HepG2 (cell line): ENCODE data around the gene B4GALT2. TPM values are rescaled to one million over a fixed set of nuclear protein-coding genes. Genes with fewer than 3 reads are reported as not detected.

Experiments used
- FLYWCH1 ChIP-seq: sonication (generic); formaldehyde crosslinking; IDR thresholded peaks from 2 replicates; pipeline ENCODE4 v1.8.1; 2023; ENCODE audit warnings: mild to moderate bottlenecking, missing genetic modification reagents
- HMGA1 ChIP-seq: sonication (generic); formaldehyde crosslinking; conservative IDR thresholded peaks from 2 replicates; pipeline ENCODE4 v1.4.0; 2020; ENCODE audit warnings: missing genetic modification reagents
- LCORL ChIP-seq, 2 experiments: fragments of 450-650 bp in 1 of 2; sonication (generic) in 1 of 2; formaldehyde crosslinking in 1 of 2; IDR thresholded peaks; 2 replicates each; pipeline versions ENCODE4 v1.5.0 to v1.6.1; 2017 to 2020; ENCODE audit warnings: antibody characterized with exemption in 1 of 2, missing genetic modification reagents in 1 of 2
- MLXIP ChIP-seq: sonication (generic); formaldehyde crosslinking; IDR thresholded peaks from 2 replicates; pipeline ENCODE4 v1.9.0; 2021; ENCODE audit warnings: missing genetic modification reagents, borderline replicate concordance
- NCOA5 ChIP-seq: sonication (generic); formaldehyde crosslinking; IDR thresholded peaks from 2 replicates; pipeline ENCODE4 v1.4.0; 2020; ENCODE audit warnings: missing genetic modification reagents
- PITX1 ChIP-seq: sonication (generic); formaldehyde crosslinking; IDR thresholded peaks from 2 replicates; pipeline ENCODE4 v1.5.1; 2020; ENCODE audit warnings: mild to moderate bottlenecking, missing genetic modification reagents
- SIN3A ChIP-seq: IDR thresholded peaks from 2 replicates; pipeline ENCODE4 v1.6.1; 2011; ENCODE audit warnings: low read depth, mild to moderate bottlenecking, control low read depth, low read length, borderline replicate concordance
- SMAD1 ChIP-seq: sonication (generic); formaldehyde crosslinking; IDR thresholded peaks from 2 replicates; pipeline ENCODE4 v1.4.0; 2020; ENCODE audit warnings: missing genetic modification reagents, low read depth, mild to moderate bottlenecking, borderline replicate concordance
- SMYD3 ChIP-seq: sonication (generic); formaldehyde crosslinking; IDR thresholded peaks from 2 replicates; pipeline ENCODE4 v1.8.1; 2023; ENCODE audit warnings: mild to moderate bottlenecking, missing genetic modification reagents
- TMF1 ChIP-seq: sonication (generic); formaldehyde crosslinking; IDR thresholded peaks from 2 replicates; pipeline ENCODE4 v1.8.1; 2022; ENCODE audit warnings: low read depth, missing genetic modification reagents
- ZBTB25 ChIP-seq: IDR thresholded peaks from 2 replicates; pipeline ENCODE4 v1.6.1; 2018; ENCODE audit warnings: missing genetic modification reagents
- ZFP1 ChIP-seq: IDR thresholded peaks from 2 replicates; pipeline ENCODE4 v1.6.1; 2016
- ZNF337 ChIP-seq: sonication (generic); formaldehyde crosslinking; IDR thresholded peaks from 2 replicates; pipeline ENCODE4 v1.5.1; 2020; ENCODE audit warnings: missing genetic modification reagents, low read depth, mild to moderate bottlenecking, borderline replicate concordance
- ZNF709 ChIP-seq: sonication (generic); formaldehyde crosslinking; IDR thresholded peaks from 2 replicates; pipeline ENCODE4 v1.5.0; 2020; ENCODE audit warnings: mild to moderate bottlenecking, missing genetic modification reagents
- ZNF746 ChIP-seq: sonication (generic); formaldehyde crosslinking; IDR thresholded peaks from 2 replicates; pipeline ENCODE4 v1.8.0; 2022; ENCODE audit warnings: mild to moderate bottlenecking, missing genetic modification reagents
- polyA plus RNA-seq, 8 experiments: library from polyadenylated mRNA; depleted of rRNA in 3 of 8; stranded (reverse) in 7 of 8; unstranded in 1 of 8; fragments of >200 nt; fragmentation: Illumina TruSeq in 4 of 8; extraction: Trizol in 4 of 8; gene quantifications; 2 replicates each; pipeline versions ENCODE4 v1.2.1 to v1.2.3, GENCODE V29; 2011 to 2016; ENCODE audit warnings: low read depth in 4 of 8, missing spikeins in 1 of 8, mixed read lengths in 1 of 8; ENCODE audit not compliant: insufficient read depth in 1 of 8
- total RNA-seq, 5 experiments: library from RNA; depleted of rRNA; stranded (reverse); fragments of >200 nt; fragmentation: Illumina TruSeq; extraction: Trizol; gene quantifications; 2 replicates each; pipeline ENCODE4 v1.2.3, GENCODE V29; 2016; ENCODE audit warnings: low read depth in 1 of 5
- TF ChIP-seq, protein P1 (sequence below): sonication (generic); formaldehyde crosslinking; IDR thresholded peaks from 2 replicates; pipeline ENCODE4 v1.5.1; 2020; ENCODE audit warnings: mild to moderate bottlenecking, missing genetic modification reagents, moderate library complexity
- TF ChIP-seq, protein P2 (sequence below): sonication (generic); formaldehyde crosslinking; IDR thresholded peaks from 2 replicates; pipeline ENCODE4 v1.4.0; 2020; ENCODE audit warnings: mild to moderate bottlenecking, missing genetic modification reagents
- TF ChIP-seq, protein P3 (sequence below): sonication (generic); formaldehyde crosslinking; IDR thresholded peaks from 2 replicates; pipeline ENCODE4 v1.8.0; 2022; ENCODE audit warnings: mild to moderate bottlenecking, missing genetic modification reagents, borderline replicate concordance

Gene B4GALT2
- total and polyA plus RNA-seq, 2 of the 13 experiments (the other 11 are each of a cell fraction or from before 2014, with no cell fraction given), result 41.9 to 78.0 TPM

DNA sequence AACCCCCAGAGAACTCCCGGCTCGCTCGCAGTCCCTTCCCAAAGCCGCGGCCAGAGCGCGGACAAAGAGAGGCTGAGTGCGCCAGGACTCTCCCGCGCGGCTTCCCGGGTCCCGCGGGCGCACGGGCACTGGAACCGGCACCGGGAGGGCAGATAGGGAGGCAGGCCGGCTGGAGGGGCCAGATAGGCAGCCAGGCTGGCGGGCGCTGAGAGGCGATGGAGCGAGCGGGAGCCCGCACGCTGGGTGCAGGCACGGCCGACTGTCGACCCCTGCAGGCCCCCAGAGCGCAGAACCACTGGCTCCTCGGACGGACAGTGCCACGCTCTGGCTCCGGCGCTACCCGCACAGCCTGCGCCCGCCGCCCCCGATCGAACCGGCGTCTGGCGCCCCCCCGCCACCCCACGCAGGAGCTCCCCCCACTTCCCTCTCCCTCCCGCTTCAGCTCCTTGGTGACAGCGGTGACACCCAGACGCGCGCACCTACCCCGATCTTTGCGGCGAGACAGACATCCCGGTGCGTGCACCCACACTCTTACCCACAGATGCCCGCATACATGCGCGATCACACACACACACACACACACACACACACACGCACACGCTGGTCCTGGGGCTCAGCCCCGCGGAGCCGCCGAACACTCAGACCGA is 51.7 kb downstream of the B4GALT2 start (continued):
- TF ChIP-seq, protein P1, sequence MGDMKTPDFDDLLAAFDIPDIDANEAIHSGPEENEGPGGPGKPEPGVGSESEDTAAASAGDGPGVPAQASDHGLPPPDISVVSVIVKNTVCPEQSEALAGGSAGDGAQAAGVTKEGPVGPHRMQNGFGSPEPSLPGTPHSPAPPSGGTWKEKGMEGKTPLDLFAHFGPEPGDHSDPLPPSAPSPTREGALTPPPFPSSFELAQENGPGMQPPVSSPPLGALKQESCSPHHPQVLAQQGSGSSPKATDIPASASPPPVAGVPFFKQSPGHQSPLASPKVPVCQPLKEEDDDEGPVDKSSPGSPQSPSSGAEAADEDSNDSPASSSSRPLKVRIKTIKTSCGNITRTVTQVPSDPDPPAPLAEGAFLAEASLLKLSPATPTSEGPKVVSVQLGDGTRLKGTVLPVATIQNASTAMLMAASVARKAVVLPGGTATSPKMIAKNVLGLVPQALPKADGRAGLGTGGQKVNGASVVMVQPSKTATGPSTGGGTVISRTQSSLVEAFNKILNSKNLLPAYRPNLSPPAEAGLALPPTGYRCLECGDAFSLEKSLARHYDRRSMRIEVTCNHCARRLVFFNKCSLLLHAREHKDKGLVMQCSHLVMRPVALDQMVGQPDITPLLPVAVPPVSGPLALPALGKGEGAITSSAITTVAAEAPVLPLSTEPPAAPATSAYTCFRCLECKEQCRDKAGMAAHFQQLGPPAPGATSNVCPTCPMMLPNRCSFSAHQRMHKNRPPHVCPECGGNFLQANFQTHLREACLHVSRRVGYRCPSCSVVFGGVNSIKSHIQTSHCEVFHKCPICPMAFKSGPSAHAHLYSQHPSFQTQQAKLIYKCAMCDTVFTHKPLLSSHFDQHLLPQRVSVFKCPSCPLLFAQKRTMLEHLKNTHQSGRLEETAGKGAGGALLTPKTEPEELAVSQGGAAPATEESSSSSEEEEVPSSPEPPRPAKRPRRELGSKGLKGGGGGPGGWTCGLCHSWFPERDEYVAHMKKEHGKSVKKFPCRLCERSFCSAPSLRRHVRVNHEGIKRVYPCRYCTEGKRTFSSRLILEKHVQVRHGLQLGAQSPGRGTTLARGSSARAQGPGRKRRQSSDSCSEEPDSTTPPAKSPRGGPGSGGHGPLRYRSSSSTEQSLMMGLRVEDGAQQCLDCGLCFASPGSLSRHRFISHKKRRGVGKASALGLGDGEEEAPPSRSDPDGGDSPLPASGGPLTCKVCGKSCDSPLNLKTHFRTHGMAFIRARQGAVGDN (CRISPR knock-in tag), result peak; percentile 57; the same call in 1 of the 2 replicates
- TF ChIP-seq FLYWCH1 (CRISPR knock-in tag) (peak; percentile 1; the same call in 1 of the 2 replicates), ZNF709 (CRISPR knock-in tag) (no peak), ZBTB25 (CRISPR knock-in tag) (no peak), SMYD3 (CRISPR knock-in tag) (no peak), SIN3A (0 out of 2 replicates have a peak, but pooled peaks have one; percentile 38), ZNF337 (CRISPR knock-in tag) (no peak), HMGA1 (CRISPR knock-in tag) (no peak), TMF1 (0 out of 2 replicates have a peak, but pooled peaks have one; percentile 24), LCORL (IDR thresholded peaks at IDR 0.05) (no peak), LCORL (CRISPR knock-in tag; IDR thresholded peaks at IDR 0.05) (no peak), MLXIP (no peak), PITX1 (0 out of 2 replicates have a peak, but pooled peaks have one; percentile 1), NCOA5 (CRISPR knock-in tag) (no peak), SMAD1 (peak; percentile 61; the same call in 1 of the 2 replicates), ZNF746 (CRISPR knock-in tag) (no peak), ZFP1 (CRISPR knock-in tag) (no peak)
- TF ChIP-seq, protein P2, sequence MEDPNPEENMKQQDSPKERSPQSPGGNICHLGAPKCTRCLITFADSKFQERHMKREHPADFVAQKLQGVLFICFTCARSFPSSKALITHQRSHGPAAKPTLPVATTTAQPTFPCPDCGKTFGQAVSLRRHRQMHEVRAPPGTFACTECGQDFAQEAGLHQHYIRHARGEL (CRISPR knock-in tag), result peak; percentile 94; the same call in 1 of the 2 replicates
- TF ChIP-seq, protein P3, sequence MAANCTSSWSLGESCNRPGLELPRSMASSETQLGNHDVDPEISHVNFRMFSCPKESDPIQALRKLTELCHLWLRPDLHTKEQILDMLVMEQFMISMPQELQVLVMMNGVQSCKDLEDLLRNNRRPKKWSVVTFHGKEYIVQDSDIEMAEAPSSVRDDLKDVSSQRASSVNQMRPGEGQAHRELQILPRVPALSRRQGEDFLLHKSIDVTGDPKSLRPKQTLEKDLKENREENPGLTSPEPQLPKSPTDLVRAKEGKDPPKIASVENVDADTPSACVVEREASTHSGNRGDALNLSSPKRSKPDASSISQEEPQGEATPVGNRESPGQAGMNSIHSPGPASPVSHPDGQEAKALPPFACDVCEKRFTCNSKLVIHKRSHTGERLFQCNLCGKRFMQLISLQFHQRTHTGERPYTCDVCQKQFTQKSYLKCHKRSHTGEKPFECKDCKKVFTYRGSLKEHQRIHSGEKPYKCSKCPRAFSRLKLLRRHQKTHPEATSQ (CRISPR knock-in tag), result 0 out of 2 replicates have a peak, but pooled peaks have one; percentile 49
